ENCODE data around the gene ZDHHC20.

Gene ZDHHC20

DNA sequence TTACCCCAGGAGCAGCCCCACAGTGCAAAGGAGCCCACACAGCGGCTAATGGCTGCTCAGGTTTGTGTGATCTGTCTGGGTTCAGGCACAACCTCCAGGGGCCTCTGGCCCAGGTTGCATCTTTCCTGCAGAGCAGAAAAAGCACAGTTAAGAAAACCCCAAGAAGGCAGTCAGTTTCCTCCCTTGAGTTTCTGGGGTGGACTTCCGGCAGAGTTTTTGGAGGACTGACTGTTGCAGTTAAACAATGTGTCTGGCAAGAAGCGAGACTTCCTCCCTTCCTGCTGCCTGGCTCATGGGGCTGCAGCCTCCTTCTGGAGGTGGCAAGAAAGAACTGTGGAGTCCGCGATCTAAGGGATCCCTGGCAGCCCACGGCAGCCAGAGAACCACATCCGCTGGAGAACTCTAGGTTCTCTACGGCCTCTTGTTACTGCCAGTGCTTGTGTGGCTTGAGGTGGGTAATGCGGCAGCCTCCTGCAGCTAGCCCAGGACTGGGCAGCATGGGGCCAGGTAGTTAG is 114.4 kb downstream of the ZDHHC20 start:
- no peaks in the 10 kb centered on the region for H3K36me3 ChIP-seq (ENCODE audit: control insufficient read depth in 2 of 2, insufficient read depth in 1 of 2, low read length in 2 of 2)
- no peak overlapping the region for H3K27ac ChIP-seq (ENCODE audit: extremely low read depth, low read depth, low read length)
- H3K4me1 ChIP-seq (ENCODE audit: control insufficient read depth, insufficient read depth, low read length): no peaks in the 10 kb centered on the region
- no peak overlapping the region for H3K4me3 ChIP-seq (ENCODE audit: low read depth, low read length)
- ChIA-PET CTCF (interaction anchor here (0.8 kb wide), 1 partner anchor 18 kb away, joined by 6 read pairs; no protein-coding TSS in a partner anchor), POLR2A (no interaction called here)
- H3K9me3 ChIP-seq (ENCODE audit: control insufficient read depth, insufficient read depth, low read depth, low read length): no peaks in the 10 kb centered on the region
- no peak for TF ChIP-seq IKZF3 (tag by site-specific recombination; IDR thresholded peaks at IDR 0.05)
- TF ChIP-seq ZNF266 (tag by site-specific recombination; IDR thresholded peaks at IDR 0.05; ENCODE audit: low read depth): no peak
- no peak for TF ChIP-seq ZNF121 (tag by site-specific recombination; IDR thresholded peaks at IDR 0.05)
- no peak for TF ChIP-seq ZNF2 (tag by site-specific recombination; IDR thresholded peaks at IDR 0.05)
- no peak for TF ChIP-seq ZNF658 (tag by site-specific recombination; IDR thresholded peaks at IDR 0.05)
- no peak for TF ChIP-seq HOXA7 (CRISPR knock-in tag; IDR thresholded peaks at IDR 0.05; ENCODE audit: borderline replicate concordance)
- no peak for TF ChIP-seq ZSCAN16 (tag by site-specific recombination; IDR thresholded peaks at IDR 0.05)
- no peak for TF ChIP-seq KLF16 (tag by site-specific recombination; IDR thresholded peaks at IDR 0.05)
- TF ChIP-seq ZNF514 (tag by site-specific recombination; IDR thresholded peaks at IDR 0.05): no peak
- TF ChIP-seq, protein P1, sequence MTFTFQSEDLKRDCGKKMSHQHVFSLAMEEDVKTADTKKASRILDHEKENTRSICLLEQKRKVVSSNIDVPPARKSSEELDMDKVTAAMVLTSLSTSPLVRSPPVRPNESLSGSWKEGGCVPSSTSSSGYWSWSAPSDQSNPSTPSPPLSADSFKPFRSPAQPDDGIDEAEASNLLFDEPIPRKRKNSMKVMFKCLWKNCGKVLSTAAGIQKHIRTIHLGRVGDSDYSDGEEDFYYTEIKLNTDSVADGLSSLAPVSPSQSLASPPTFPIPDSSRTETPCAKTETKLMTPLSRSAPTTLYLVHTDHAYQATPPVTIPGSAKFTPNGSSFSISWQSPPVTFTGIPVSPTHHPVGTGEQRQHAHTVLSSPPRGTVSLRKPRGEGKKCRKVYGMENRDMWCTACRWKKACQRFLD (tag by site-specific recombination; IDR thresholded peaks at IDR 0.05): no peak
- no peak for TF ChIP-seq ZNF354C (tag by site-specific recombination; IDR thresholded peaks at IDR 0.05; ENCODE audit: borderline replicate concordance, low read depth)
- no peak for TF ChIP-seq TRIM28 (IDR thresholded peaks at IDR 0.05; ENCODE audit: borderline replicate concordance, low read length)
- no peak for TF ChIP-seq YY2 (tag by site-specific recombination; IDR thresholded peaks at IDR 0.05)
- no peak for TF ChIP-seq ZBTB17 (tag by site-specific recombination; IDR thresholded peaks at IDR 0.05)
- TF ChIP-seq, protein P2, sequence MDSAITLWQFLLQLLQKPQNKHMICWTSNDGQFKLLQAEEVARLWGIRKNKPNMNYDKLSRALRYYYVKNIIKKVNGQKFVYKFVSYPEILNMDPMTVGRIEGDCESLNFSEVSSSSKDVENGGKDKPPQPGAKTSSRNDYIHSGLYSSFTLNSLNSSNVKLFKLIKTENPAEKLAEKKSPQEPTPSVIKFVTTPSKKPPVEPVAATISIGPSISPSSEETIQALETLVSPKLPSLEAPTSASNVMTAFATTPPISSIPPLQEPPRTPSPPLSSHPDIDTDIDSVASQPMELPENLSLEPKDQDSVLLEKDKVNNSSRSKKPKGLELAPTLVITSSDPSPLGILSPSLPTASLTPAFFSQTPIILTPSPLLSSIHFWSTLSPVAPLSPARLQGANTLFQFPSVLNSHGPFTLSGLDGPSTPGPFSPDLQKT (IDR thresholded peaks at IDR 0.05; ENCODE audit: borderline replicate concordance, low read depth, low read length): no peak

DNA sequence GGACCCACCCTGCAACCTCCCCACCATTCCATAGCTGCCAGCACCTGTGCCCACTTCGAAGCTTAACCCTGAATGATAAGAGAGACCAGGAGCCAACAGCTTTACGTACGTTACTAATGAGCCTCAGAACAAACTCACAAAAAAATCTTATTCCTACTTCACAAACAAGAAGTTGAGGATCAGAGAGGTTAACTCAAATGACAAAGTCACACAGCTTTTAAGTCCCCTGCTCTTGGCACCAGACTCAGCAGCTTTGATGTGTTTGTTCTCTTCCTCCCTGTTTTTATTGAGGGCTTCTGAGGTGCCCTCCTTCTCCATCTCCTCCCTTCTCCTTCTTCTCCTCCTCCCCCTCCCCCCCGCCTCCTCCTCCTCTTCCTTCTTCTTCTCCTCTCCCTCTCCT is 115.4 kb downstream of the ZDHHC20 start:
- no peaks in the 10 kb centered on the region for H3K36me3 ChIP-seq (ENCODE audit: control insufficient read depth in 2 of 2, insufficient read depth in 1 of 2, low read length in 2 of 2)
- no peak overlapping the region for H3K27ac ChIP-seq (ENCODE audit: extremely low read depth, low read depth, low read length)
- ChIA-PET CTCF (interaction anchor here (0.7 kb wide), 1 partner anchor 134 kb away, joined by 3 read pairs; no protein-coding TSS in a partner anchor), POLR2A (no interaction called here)
- H3K4me3 ChIP-seq (ENCODE audit: low read depth, low read length): no peak overlapping the region
- H3K9me3 ChIP-seq (ENCODE audit: control insufficient read depth, insufficient read depth, low read depth, low read length): no peaks in the 10 kb centered on the region
- H3K4me1 ChIP-seq (ENCODE audit: control insufficient read depth, insufficient read depth, low read length): no peaks in the 10 kb centered on the region
- TF ChIP-seq, protein P3, sequence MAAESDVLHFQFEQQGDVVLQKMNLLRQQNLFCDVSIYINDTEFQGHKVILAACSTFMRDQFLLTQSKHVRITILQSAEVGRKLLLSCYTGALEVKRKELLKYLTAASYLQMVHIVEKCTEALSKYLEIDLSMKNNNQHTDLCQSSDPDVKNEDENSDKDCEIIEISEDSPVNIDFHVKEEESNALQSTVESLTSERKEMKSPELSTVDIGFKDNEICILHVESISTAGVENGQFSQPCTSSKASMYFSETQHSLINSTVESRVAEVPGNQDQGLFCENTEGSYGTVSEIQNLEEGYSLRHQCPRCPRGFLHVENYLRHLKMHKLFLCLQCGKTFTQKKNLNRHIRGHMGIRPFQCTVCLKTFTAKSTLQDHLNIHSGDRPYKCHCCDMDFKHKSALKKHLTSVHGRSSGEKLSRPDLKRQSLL (tag by site-specific recombination; IDR thresholded peaks at IDR 0.05): no peak
- TF ChIP-seq GLI4 (tag by site-specific recombination; IDR thresholded peaks at IDR 0.05) (no peak), ZNF610 (tag by site-specific recombination; IDR thresholded peaks at IDR 0.05; ENCODE audit: borderline replicate concordance) (no peak), ZNF654 (tag by site-specific recombination; IDR thresholded peaks at IDR 0.05; ENCODE audit: low read depth) (no peak), ZNF677 (tag by site-specific recombination; IDR thresholded peaks at IDR 0.05) (no peak), ZNF10 (tag by site-specific recombination; IDR thresholded peaks at IDR 0.05) (no peak), GLIS1 (tag by site-specific recombination; IDR thresholded peaks at IDR 0.05) (no peak), HOXA7 (CRISPR knock-in tag; IDR thresholded peaks at IDR 0.05; ENCODE audit: borderline replicate concordance) (no peak), ZNF521 (tag by site-specific recombination; IDR thresholded peaks at IDR 0.05) (no peak), ZNF488 (tag by site-specific recombination; IDR thresholded peaks at IDR 0.05) (no peak)
- TF ChIP-seq, protein P4, sequence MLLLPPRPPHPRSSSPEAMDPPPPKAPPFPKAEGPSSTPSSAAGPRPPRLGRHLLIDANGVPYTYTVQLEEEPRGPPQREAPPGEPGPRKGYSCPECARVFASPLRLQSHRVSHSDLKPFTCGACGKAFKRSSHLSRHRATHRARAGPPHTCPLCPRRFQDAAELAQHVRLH (tag by site-specific recombination; IDR thresholded peaks at IDR 0.05): no peak
- TF ChIP-seq, protein P5, sequence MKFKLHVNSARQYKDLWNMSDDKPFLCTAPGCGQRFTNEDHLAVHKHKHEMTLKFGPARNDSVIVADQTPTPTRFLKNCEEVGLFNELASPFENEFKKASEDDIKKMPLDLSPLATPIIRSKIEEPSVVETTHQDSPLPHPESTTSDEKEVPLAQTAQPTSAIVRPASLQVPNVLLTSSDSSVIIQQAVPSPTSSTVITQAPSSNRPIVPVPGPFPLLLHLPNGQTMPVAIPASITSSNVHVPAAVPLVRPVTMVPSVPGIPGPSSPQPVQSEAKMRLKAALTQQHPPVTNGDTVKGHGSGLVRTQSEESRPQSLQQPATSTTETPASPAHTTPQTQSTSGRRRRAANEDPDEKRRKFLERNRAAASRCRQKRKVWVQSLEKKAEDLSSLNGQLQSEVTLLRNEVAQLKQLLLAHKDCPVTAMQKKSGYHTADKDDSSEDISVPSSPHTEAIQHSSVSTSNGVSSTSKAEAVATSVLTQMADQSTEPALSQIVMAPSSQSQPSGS (tag by site-specific recombination; IDR thresholded peaks at IDR 0.05; ENCODE audit: low read depth): no peak

All from HEK293 (cell line).